GM21825 (cell line): ENCODE measurements around the gene NAB2.
A peak's percentile ranks its signal among the peaks of the same experiment; 100 is the strongest.
"Not testable (repeated sequence)": the region's sequence is repeated elsewhere in the genome, so short reads cannot be mapped to it uniquely, and the experiment has no call there.

ENCODE experiments used
- ATAC-seq: cut with Tn5 transposase; IDR thresholded peaks from one replicate; pipeline ENCODE4 v1.9.1; 2021; ENCODE audit warnings: mild to moderate bottlenecking, moderate library complexity; ENCODE audit not compliant: unreplicated experiment

Gene NAB2

DNA sequence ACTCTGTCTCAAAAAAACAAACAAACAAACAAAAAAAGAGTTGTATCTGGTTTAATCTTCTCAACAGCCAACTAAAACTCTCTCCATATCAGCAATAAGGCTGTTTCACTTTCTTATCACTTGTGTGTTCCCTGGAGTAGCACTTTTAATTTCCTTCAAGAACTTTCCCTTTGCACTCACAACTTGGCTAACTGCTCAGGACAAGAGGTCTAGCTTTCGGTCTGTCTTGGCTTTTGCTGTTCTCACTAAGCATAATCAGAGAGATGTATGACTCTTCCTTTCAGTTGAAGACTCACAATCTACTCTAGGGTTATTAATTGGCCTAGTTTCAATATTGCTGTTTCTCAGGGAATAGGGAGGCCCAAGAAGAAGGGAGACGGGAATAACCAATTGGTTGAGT, 22.7 kb upstream of the NAB2 start:
- ATAC-seq: no peak

DNA sequence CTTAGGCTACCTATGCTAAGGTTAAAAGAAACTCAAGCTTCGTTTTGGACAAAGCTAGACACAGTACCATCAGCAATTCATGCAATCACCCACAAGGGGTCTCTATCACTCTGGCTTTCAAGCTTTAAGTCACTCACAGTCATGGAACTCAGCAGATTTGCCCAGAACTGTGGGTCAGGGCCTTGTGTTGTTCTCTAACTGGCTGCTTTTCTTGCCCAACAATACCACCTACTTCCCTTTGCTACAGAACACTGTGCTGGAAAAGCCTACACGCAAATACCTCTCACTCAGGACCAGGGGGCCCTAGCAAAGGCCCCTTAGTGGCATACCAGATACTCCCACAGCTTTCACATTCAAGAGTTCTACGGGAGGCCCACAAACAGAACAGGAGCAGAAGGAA, 19.4 kb upstream of the NAB2 start:
- peak; percentile 73 for ATAC-seq

DNA sequence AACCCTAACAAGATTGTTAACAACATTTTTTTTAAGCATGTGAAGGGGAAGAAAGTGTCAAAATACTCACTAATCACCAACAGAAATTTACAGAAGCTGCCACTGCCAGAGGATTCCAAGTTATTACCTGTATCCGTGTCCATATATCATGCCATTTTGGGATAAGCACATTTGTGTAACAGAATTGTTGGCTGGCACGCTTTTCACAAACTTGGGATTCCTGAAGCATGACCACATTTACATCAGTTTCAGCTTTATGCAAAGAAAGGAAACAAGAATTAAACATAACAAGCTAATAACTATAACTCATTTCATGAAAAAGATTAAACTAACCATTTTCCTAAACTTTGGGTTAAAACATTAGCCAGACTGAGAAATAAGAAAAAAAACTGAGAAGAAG, 16.3 kb upstream of the NAB2 start:
- ATAC-seq: no peak

DNA sequence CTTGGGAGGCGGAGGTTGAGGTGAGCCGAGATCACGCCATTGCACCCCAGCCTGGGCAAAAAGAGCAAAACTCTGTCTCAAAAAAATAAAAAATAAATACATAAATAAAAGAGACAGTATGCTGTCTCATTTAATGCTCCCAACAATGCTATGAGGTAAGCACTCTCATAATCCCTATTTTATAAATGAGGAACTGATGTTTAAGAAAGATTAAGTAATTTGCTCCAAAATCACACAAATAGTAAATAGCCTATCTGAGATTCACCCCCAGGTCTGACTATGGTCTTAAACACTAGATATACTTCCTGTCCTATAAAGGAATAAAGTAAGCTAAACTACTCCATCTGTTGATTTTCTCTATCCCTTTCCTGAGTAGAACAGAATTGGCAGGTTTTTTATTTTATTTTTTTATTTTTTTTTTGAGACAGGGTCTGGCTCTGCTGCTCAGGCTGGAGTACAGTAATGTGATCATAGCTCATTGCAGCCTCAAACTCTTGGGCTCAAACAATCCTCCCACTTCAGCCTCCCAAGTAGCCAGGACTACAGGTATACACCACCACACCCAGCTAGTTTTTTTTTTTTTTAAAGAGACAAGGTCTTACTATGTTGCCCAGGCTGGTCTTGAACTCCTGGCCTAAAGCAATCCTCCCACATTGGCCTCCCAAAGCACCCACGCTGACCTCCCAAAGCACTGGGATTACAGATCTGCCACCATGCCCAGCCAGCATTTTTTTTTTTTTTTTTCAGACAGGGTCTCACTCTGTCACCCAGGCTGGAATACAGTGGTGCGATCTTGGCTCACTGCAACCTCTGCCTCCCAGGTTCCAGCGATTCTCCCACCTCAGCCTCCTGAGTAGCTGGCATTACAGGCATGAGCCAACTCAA, 15.1 kb upstream of the NAB2 start:
- ATAC-seq: not testable (repeated sequence)

DNA sequence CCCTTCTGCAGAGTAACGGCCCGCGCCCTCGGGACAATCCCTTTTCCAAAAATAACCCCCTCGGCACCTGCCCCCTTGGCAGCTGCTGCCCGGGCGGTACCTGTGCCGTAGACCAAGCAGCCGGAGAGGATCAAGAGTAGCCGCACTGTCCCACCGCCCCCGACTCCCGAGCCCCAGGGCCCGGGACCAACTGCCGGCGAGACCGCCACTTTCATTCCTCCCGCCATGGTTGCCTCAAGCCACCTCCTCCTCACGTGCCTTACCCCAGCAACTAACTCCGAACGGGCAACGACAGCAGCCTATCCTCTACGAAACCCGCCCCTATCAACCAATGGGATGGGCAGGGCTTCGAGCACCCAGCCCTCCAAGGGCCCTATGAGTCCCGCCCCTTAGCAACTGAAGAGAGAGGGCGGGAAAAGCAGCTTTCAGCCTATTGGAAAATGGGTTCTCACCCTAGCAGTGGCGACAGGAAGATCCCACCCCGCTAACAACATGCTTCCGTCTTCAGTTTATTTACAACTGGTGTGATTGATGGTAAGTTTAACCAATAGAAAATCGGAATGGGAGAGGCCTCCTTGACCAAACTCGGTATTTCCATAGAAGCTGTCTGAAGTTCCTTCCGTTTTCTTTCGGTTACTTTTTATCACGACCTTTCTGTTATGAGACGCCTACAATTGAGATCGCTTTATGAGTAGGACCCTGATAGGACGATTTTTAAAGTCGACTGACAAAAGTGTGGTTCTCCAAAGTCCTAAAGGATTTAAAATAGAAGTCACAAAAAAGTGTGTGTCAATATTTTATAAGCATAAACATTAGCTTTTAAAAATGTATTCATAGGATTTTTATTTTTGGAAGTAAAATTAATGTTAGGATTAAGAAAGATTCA, 10.2 kb upstream of the NAB2 start, which contains the start of gene NEMP1:
Gene NEMP1 (minus strand): TSS at position 273 of the 886 bp plus-strand sequence. CDS start 46 bp downstream, at position 227.
- ATAC-seq: peak; percentile 96

DNA sequence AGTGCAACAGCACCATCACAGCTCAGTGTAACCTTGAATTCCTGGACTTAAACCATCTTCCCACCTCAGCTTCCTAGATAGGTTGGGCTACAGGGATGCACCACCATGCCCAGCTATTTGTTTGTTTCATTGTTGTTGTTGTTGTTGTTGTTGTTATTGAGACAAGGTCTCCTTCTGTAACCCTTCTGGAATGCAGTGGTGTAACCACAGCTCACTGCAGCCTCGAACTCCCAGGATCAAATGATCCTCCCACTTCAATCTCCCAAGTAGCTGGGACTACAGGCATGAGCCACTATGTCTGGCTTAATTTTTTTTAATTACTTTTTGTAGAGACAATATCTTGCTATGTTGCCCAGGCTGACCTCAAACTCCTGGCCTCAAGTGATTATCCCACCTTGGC, 9.1 kb upstream of the NAB2 start:
- ATAC-seq: no peak

DNA sequence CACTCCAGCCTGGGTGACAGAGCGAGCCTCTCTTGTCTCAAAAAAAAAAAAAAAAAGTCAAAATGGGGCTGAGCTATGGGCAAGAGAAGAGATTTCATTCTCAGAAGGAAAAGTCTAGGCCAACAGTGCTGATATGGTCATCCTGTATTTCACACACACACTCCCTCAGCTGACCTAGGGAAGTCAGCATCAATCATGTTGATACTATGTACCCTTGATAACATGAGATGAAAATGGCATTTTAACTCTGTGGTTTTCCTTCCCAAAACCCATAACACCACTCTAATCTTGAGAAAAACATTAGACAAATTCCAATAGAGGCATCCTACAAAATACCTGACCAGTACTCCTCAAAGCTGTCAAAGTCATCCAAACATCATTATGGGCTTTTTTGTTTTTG, 8.1 kb upstream of the NAB2 start:
- no peak for ATAC-seq

DNA sequence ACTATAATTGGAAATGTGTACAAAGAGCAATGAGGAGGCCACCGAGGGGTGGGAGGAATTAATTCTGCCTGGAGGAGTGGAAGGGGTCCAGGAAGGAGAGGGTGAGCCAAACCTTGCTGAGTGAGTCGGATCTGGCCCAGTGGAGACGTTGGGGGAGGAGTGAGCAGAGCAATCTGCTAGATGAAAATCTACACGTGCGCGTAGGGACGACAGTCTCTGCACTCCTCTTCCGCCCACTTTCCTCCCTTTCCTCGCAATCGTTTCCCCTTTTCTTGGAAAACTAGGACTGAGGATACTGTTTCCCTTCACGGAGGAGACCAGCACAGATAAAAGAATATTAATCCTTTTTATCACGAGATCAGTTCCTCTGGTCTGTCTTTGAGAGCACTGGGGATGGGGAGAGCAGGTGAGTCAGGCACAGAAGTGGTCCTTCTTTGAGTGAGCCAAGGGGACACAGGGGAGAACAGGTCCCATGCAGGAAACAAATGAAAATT, 2.9 kb upstream of the NAB2 start:
- no peak for ATAC-seq

DNA sequence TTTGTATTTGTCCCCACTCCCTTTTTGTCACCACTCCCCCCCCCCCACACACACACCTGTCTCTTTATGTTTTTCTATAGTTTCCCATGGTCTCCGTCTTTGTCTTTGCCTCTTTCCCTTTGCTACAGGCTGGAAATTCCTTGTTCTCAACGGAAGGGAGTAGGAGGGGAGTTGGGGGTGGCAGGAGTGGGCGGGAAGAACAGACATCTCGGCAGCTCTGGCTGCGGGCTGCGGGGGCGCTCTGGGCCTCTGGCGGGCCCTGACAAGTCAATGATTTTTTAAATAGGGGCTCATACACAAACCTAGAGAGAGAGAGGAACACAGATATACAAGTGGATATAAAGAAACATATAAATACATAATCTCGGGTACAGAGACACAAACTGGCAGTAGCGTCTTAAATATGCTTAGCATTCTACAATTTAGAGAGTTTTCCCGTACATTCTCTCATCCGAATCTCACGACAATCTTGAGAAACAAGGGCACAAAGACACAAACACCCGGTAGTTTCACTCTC, 2.4 kb upstream of the NAB2 start:
- ATAC-seq: no peak

DNA sequence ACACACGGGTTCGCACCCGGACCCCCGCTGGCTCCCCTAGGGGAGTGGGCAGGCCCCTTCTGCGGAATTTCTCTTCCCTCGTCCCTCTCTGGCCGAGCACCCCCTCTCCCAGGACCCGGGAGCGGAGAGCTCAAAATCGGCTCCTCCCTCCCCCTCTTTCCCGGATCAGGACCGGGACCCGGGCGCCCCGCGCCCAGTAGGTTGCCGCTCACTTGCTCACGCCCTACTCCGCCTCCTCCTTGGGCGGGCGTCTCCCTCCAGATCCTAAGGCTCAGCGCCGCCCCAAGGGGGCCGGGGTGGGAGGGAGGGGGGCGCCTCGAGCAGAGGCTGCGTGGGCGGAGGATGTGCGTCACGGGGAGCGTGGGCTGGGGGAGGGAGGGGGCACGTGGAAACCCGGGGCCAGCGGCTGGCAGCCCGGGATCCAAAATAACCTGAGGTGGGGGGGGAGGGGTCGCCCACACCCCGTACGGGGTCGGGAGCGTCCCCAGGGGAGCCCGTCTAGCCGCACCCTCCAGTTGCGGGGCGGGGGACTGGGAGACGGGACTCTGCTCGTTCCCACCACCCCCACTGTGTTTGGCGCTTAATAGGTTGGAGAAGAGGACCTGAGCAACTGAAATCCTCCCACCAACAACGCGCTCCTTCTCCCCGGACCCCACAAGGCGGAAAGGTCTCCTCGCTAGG, 1.8 kb upstream of the NAB2 start:
- ATAC-seq: peak; percentile 32

DNA sequence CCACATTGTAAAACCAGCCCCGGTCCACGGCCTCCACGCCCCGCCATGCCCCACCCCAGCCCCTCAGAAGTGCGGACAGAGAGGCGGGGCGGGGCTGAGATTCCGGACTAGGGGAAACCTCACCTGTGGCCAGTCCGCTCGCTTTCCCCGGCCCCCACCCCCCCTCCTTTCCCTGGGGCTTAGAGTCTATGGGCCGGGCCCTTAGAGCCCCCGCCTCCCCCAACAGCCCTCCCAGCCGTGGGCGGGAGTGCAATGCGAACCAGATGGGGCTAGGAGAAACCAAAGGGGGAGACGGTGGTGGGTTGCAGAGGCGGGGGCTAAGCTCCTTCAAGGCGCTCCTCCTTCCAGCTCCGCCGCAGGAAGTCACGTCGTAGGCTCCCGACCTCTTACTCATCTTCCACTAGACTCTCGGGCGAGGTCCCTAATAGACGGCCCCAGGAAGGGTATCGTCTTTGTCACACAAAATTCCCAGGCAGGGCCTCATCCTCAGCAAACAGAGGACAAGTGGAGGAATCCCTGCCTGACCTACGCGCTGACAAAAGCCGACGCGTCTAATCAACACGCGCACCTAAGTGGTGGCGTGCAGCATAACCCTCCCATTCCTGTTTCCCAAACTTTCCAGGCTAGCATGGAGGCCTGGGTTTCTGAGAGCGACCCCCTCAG, 1.1 kb upstream of the NAB2 start:
- ATAC-seq: peak; percentile 29

DNA sequence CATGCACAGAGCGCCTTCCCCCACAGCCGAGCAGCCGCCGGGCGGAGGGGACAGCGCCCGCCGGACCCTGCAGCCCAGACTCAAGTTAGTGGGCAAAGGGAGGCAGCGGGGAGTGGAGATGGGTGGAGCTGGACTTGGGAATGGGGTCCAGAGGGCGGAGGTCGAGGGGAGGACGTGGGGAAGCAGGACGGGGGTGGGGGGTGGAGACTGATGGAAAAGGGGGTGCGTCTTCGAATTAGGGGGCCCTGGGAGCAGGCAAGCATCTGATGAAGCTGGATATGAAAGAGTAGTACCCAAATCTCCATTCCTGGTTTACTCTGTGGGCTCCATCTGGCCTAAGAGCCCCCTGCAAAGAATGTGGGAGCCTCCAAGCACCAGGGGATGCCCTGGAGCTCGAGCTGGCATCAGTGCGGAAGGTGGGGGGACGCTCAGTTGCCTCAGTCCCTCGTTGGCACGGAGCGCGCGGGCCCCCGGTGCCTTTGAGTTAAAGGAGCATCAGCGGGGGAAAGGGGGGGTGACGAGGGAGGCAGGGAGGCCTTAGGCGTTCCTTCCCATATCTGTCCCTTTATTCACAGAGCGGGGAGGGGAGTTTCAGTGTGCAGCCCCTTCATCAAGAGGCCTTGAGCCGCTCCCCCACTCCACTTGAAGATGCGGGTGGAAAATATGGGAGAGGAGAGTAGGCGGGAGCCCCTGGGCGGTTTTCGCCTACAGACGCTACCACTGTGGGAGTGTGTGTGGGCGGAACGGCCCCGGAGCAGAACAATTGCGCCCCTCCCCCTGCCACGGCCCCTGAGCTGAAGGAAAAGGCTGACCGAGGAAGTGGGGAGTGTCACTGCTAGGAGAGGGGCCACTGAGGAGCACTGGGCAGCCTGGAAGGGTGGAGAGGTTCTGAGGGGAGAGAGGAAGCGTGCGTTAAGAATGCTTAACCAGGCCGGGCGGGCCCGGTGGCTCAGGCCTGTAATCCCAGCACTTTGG, 644 bp downstream of the NAB2 start:
- ATAC-seq: no peak

DNA sequence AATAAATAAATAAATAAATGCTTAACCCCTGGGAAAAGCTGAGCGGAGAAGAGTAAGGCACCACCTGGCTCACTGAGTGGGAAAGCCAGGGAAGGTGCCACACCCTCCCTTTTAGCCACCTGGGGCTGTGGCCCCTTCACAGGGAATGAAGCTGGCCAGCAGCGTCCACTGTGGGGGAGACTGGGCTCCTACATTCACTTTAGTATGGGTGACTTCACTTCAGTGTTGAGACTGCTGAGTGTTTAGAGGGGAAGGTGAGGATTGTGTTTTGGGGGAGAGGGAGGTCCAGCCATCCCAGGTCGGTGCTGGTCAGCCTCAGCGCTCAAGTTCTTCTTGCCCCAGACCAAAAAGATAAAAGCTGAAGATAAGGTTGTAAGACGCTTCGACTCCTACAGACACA, 1.6 kb downstream of the NAB2 start:
- ATAC-seq: no peak

DNA sequence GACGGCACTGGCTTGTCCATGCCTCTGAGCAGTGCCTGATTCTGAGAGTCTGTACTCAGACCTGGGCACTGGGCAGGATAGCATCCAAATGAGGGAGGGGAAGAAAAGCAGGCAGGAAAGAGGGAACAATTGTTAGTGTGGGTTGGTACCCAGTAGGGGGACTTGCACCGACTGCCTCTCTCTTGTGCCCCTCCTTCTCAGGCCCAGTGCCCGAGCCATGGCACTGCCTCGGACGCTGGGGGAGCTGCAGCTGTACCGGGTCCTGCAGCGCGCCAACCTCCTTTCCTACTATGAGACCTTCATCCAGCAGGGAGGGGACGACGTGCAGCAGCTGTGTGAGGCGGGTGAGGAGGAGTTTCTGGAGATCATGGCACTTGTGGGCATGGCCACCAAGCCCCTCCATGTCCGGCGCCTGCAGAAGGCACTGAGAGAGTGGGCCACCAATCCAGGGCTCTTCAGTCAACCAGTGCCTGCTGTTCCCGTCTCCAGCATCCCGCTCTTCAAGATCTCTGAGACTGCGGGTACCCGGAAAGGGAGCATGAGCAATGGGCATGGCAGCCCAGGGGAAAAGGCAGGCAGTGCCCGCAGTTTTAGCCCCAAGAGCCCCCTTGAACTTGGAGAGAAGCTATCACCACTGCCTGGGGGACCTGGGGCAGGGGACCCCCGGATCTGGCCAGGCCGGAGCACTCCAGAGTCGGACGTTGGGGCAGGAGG, 2.2 kb downstream of the NAB2 start:
- ATAC-seq: no peak

DNA sequence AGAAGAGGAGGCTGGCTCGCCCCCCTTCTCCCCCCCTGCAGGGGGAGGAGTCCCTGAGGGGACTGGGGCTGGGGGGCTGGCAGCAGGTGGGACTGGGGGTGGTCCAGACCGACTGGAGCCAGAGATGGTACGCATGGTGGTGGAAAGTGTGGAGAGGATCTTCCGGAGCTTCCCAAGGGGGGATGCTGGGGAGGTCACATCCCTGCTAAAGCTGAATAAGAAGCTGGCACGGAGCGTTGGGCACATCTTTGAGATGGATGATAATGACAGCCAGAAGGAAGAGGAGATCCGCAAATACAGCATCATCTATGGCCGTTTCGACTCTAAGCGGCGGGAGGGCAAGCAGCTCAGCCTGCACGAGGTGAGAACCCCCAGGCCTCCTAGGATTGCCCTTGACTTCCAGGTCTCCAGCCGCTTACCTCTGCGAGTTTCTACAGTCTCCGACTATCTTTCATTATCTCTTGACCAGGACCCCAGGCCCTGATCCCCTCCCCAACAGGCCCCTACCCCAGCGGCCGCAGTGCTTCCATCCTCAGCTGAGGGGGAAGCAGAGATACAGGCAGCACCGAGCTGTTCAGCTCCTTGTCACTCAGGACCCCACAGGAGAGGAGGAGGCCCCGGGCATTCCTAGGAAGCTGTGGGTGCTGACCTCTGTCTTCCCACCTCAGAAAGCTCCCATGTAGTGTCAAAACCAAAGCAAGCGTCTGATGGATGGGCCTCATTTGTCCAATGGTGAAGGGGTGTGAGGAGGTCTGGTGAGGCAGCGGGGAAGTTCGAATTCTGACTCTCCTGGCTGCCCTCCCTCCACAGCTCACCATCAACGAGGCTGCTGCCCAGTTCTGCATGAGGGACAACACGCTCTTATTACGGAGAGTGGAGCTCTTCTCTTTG, 3.0 kb downstream of the NAB2 start:
- ATAC-seq: no peak

DNA sequence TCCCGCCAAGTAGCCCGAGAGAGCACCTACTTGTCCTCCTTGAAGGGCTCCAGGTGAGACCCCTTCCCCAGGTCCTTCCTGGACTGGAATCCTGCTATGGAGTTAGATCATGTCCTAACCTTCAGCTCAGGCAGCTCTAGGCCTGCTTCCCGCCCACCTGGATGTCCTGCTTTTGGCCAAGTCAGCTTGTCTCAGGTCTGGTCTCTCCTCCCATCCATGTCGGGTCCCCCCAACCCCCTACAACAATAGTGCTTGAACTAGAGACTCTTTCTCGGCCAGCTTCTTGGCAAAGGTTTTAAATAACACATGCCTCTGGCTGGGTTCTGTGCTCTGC, 3.6 kb downstream of the NAB2 start:
- no peak for ATAC-seq

DNA sequence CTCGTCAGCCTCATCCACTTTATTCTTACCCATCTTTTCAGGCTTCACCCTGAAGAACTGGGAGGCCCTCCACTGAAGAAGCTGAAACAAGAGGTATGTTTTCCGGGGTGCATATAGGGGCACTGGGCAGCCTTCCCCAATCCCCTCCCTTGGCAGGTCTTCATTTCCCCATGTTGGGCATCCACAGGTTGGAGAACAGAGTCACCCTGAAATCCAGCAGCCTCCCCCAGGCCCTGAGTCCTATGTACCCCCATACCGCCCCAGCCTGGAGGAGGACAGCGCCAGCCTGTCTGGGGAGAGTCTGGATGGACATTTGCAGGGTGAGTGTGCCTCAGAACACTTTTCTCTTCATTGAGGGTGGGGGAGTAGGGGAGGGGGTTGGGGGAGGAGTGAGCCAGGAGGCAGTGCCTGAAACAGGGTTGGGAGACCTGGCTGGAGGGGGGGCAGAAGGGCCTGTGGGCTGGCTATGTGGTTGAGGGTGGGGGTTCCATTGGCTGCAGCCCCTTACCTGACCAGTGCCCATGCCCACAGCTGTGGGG, 4.0 kb downstream of the NAB2 start:
- ATAC-seq: no peak
